Measurements from ENCODE around the gene RTN4RL1.

Gene RTN4RL1

GRCh38 chr17:2055292-2056205 lies 30.4 kb upstream of the RTN4RL1 start:
- ATAC-seq (no peak), DNase-seq (peak; percentile 52)
- Mint-ChIP-seq H3K9me3 (no peaks in the 10 kb centered on the region), H3K4me1 (peaks cover 35% of the 10 kb centered on the region), H3K27me3 (peaks cover 31% of the 10 kb centered on the region), H3K36me3 (ENCODE audit: low read depth) (peaks cover 10% of the 10 kb centered on the region), H3K27ac (no peak overlapping the region), H3K4me3 (peak overlapping the region; percentile 70)

- Mint-ChIP-seq H3K27ac (no peak within 1 kb of the TSS), H3K4me3 (peak within 1 kb of the TSS; percentile 70), H3K36me3 (ENCODE audit: low read depth) (peaks cover 6% of the 10 kb centered on the region), H3K27me3 (peaks cover 25% of the 10 kb centered on the region), H3K9me3 (no peaks in the 10 kb centered on the region), H3K4me1 (peaks cover 32% of the 10 kb centered on the region)
- peak; percentile 83 for DNase-seq
- peak; percentile 53 for ATAC-seq
Observed at GRCh38 chr17:2054512-2055291, 29.6 kb upstream of the RTN4RL1 start, which contains the start of gene HIC1. Gene HIC1 (plus strand): TSS chr17:2055103. CDS start chr17:2056691, 1,588 bp downstream.

GRCh38 chr17:2054262-2054511 lies 29.1 kb upstream of the RTN4RL1 start:
- ATAC-seq (no peak), DNase-seq (peak; percentile 63)
- peaks cover 31% of the 10 kb centered on the region for H3K4me1 Mint-ChIP-seq
- H3K27ac Mint-ChIP-seq, result no peak overlapping the region
- H3K4me3 Mint-ChIP-seq, result peak overlapping the region; percentile 70
- H3K9me3 Mint-ChIP-seq, result no peaks in the 10 kb centered on the region
- peaks cover 23% of the 10 kb centered on the region for H3K27me3 Mint-ChIP-seq
- H3K36me3 Mint-ChIP-seq (ENCODE audit: low read depth), result peaks cover 2% of the 10 kb centered on the region

- Mint-ChIP-seq H3K27me3 (peaks cover 24% of the 10 kb centered on the region), H3K36me3 (ENCODE audit: low read depth) (peaks cover 2% of the 10 kb centered on the region), H3K4me3 (peak overlapping the region; percentile 70), H3K9me3 (no peaks in the 10 kb centered on the region), H3K4me1 (peaks cover 34% of the 10 kb centered on the region), H3K27ac (no peak overlapping the region)
- peak; percentile 86 for DNase-seq
- ATAC-seq, result peak; percentile 18
Observed at GRCh38 chr17:2053380-2054261, 28.5 kb upstream of the RTN4RL1 start.

GRCh38 chr17:2051933-2052559 lies 26.9 kb upstream of the RTN4RL1 start:
- Mint-ChIP-seq H3K27ac (peak overlapping the region; percentile 42), H3K4me1 (peaks cover 33% of the 10 kb centered on the region), H3K9me3 (no peaks in the 10 kb centered on the region), H3K36me3 (ENCODE audit: low read depth) (peaks cover 2% of the 10 kb centered on the region), H3K4me3 (peak overlapping the region; percentile 24), H3K27me3 (peaks cover 26% of the 10 kb centered on the region)
- ATAC-seq (no peak), DNase-seq (no peak)

- ATAC-seq (no peak), DNase-seq (peak; percentile 42)
- Mint-ChIP-seq H3K4me1 (peaks cover 30% of the 10 kb centered on the region), H3K27ac (no peak overlapping the region), H3K4me3 (peak overlapping the region; percentile 32), H3K36me3 (ENCODE audit: low read depth) (peaks cover 2% of the 10 kb centered on the region), H3K27me3 (peaks cover 26% of the 10 kb centered on the region), H3K9me3 (no peaks in the 10 kb centered on the region)
Observed at GRCh38 chr17:2051061-2051932, 26.2 kb upstream of the RTN4RL1 start.

- Mint-ChIP-seq H3K27me3 (peaks cover 26% of the 10 kb centered on the region), H3K9me3 (no peaks in the 10 kb centered on the region), H3K4me3 (peak overlapping the region; percentile 32), H3K36me3 (ENCODE audit: low read depth) (peaks cover 2% of the 10 kb centered on the region), H3K4me1 (peaks cover 30% of the 10 kb centered on the region), H3K27ac (no peak overlapping the region)
- ATAC-seq (no peak), DNase-seq (peak; percentile 75)
Observed at GRCh38 chr17:2050300-2051060, 25.3 kb upstream of the RTN4RL1 start.

- peaks cover 26% of the 10 kb centered on the region for H3K27me3 Mint-ChIP-seq
- H3K27ac Mint-ChIP-seq, result peak overlapping the region; percentile 54
- peaks cover 4% of the 10 kb centered on the region for H3K36me3 Mint-ChIP-seq (ENCODE audit: low read depth)
- H3K9me3 Mint-ChIP-seq, result no peaks in the 10 kb centered on the region
- H3K4me3 Mint-ChIP-seq, result peak overlapping the region; percentile 73
- ATAC-seq, result peak; percentile 33
- peak; percentile 91 for DNase-seq
- H3K4me1 Mint-ChIP-seq, result peaks cover 29% of the 10 kb centered on the region
Observed at GRCh38 chr17:2049333-2050299, 24.5 kb upstream of the RTN4RL1 start.

- no peaks in the 10 kb centered on the region for H3K9me3 Mint-ChIP-seq
- ATAC-seq (no peak), DNase-seq (no peak)
- H3K4me3 Mint-ChIP-seq, result peak overlapping the region; percentile 73
- peaks cover 6% of the 10 kb centered on the region for H3K36me3 Mint-ChIP-seq (ENCODE audit: low read depth)
- peaks cover 24% of the 10 kb centered on the region for H3K27me3 Mint-ChIP-seq
- peaks cover 27% of the 10 kb centered on the region for H3K4me1 Mint-ChIP-seq
- H3K27ac Mint-ChIP-seq, result no peak overlapping the region
Observed at GRCh38 chr17:2048805-2049204, 23.7 kb upstream of the RTN4RL1 start.

- ATAC-seq (no peak), DNase-seq (no peak)
- Mint-ChIP-seq H3K27me3 (peaks cover 18% of the 10 kb centered on the region), H3K36me3 (ENCODE audit: low read depth) (peaks cover 15% of the 10 kb centered on the region), H3K27ac (no peak overlapping the region), H3K4me3 (no peak overlapping the region), H3K4me1 (peaks cover 31% of the 10 kb centered on the region), H3K9me3 (no peaks in the 10 kb centered on the region)
Observed at GRCh38 chr17:2047590-2047989, 22.5 kb upstream of the RTN4RL1 start.

GRCh38 chr17:2044263-2044894 lies 19.2 kb upstream of the RTN4RL1 start:
- Mint-ChIP-seq H3K27ac (no peak overlapping the region), H3K9me3 (no peaks in the 10 kb centered on the region), H3K36me3 (ENCODE audit: low read depth) (peaks cover 21% of the 10 kb centered on the region), H3K27me3 (peaks cover 8% of the 10 kb centered on the region), H3K4me3 (no peak overlapping the region), H3K4me1 (peaks cover 29% of the 10 kb centered on the region)
- DNase-seq (no peak), ATAC-seq (no peak)
